Sciatic nerve (tissue), 2 donors: ENCODE results near the gene AKR1C2. TPM values are rescaled to one million over a fixed set of nuclear protein-coding genes. Genes with fewer than 3 reads are reported as not detected.
"Not testable (repeated sequence)": the region's sequence is repeated elsewhere in the genome, so short reads cannot be mapped to it uniquely, and the experiment has no call there.

Experiments
- ATAC-seq: fragments of 200-7000 bp; cut with Tn5 transposase; one replicate; pipeline ENCODE4 v1.9.1; 2020; ENCODE audit warnings: mild to moderate bottlenecking, moderate library complexity
- DNase-seq: peaks from one replicate; pipeline ENCODE4 v3.0.0-alpha.2; 2020; ENCODE audit warnings: low spot score
- intact Hi-C: fragments of 100-400 bp; cut with DNase I; formaldehyde crosslinking; loops from one replicate; pipeline ENCODE4 v1.14.2; 2022
- total RNA-seq: library from RNA; stranded (reverse); fragmentation: NEBNext Ultra II Directional; extraction: Animal tissue kit (Norgen Biotek cat#: 25700); gene quantifications from one replicate; pipeline ENCODE4 v1.2.1, GENCODE V29; 2021
- donor health status: DM: no; HTN: no; CAD: no.
- donor health status: DM: no; HTN: no; CAD: no.

Gene AKR1C2
- total RNA-seq, 1 donor from 2014 or later, result 97.9 TPM

DNA sequence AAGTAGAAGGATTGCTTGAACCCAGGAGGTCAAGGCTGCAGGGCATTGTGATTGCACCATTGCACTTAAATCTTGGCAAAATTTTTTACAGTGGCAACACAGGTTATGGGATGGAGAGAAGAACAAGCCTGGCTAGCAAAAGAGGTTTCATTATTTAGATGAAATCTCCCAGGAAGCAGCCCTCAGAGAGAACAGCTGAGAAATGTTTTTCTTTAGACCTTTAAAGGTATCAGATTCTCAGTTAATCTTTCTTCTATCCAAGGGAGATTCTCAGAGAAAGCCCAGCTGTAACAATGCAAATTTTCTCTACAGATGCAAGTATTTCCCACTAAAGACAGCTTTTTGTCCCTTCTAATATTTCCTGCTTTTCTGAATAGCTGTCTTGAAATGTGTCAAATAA lies 60.2 kb downstream of the AKR1C2 start:
- DNase-seq, ATAC-seq, intact Hi-C loops: not testable (repeated sequence)

DNA sequence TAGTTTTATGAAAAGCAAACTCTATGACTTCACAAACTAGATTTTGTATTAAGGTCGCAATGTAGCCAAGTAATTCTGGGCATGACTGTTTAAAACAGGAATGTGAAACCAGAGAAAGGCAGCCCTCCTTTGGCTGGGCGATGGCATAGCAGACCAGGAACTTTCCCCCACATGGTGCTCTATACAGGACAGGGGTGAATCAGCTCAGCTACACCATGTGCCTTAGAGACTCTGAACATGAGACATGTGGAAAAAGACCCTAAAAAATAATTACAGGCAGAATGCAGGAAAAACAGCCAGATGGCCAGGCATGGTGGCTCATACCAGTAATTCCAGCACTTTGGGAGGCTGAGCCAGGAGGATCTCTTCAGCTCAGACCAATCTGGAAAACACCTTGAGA lies 60.7 kb downstream of the AKR1C2 start:
- peak; percentile 68 for ATAC-seq
- DNase-seq, intact Hi-C loops: not testable (repeated sequence)

DNA sequence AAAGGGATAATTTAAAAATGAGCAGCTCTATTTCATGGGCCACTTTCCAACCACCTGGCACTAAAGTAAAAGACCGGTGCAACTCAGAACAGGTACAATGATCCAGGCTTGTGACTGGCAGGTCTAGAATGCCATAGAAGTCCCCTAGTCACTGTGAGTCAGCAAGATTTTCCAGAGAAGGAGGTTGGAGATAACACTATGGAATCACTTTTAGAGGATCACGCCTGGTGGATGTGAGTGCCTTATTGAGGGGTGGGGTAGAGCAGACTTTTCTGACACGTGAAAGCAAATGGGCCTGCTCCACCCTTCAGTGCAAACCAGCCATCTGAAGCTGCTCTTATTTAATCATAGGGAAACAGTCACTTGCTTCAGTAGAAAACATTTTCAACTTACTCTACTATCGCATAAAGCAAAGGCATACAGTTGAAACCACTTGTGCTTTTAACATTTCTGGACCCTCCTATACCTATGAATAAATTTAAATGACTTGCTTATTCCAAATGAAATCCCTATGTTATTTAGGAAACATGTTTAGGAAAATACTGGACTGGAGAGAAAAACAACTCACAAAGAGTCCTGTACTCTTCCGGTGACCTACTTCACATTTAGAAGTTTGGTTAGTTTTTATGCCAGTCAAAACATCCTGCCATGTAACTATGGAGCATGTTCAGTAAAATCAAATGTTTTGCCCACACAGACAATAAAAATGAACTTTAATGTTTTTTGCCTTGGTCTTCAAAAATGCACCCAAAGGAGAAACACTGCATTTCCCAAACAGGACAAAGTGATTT lies 61.9 kb downstream of the AKR1C2 start:
- ATAC-seq (peak; percentile 49), DNase-seq (no peak)

DNA sequence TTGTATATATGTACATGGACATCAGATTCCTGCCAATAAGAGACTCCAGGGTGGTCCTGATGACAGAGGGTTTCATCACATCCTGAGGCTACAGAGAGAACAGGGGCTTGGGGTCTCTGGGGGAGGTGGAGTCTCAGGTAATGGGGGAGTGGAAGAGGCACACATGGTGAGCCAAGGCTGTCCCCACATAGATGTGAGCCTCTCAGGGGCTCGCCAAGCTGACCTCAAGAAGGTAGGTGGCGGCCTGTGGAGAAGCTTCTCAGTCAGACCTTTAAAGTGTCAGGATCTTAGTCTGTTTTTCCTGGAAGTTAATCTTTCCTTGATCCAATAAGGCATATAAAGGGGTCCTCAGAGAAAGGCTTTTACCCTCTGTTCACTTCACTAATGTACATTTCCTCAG lies 62.7 kb downstream of the AKR1C2 start:
- DNase-seq, intact Hi-C loops, ATAC-seq: not testable (repeated sequence)

More for the DNA sequence above, 61.9 kb downstream of the AKR1C2 start:
- intact Hi-C loops, result no loop called here

DNA sequence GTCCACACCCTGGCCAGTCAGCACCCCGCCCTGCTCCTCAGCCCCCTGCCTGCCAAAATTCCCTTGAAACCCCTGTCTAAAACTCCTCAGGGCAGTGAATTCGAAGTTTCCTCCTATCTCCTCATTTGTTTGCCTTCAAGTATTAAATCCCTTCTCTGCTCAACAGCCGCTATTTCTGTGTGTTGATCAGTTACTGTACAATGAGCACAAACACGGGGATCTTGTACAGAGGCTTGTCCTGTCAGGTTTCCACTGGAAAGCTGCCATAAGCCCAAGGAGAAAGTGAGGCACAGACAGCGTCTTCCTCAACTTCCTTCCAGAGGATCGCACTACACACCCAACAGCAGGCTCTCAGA lies 63.6 kb downstream of the AKR1C2 start:
- intact Hi-C loops, ATAC-seq, DNase-seq: not testable (repeated sequence)

DNA sequence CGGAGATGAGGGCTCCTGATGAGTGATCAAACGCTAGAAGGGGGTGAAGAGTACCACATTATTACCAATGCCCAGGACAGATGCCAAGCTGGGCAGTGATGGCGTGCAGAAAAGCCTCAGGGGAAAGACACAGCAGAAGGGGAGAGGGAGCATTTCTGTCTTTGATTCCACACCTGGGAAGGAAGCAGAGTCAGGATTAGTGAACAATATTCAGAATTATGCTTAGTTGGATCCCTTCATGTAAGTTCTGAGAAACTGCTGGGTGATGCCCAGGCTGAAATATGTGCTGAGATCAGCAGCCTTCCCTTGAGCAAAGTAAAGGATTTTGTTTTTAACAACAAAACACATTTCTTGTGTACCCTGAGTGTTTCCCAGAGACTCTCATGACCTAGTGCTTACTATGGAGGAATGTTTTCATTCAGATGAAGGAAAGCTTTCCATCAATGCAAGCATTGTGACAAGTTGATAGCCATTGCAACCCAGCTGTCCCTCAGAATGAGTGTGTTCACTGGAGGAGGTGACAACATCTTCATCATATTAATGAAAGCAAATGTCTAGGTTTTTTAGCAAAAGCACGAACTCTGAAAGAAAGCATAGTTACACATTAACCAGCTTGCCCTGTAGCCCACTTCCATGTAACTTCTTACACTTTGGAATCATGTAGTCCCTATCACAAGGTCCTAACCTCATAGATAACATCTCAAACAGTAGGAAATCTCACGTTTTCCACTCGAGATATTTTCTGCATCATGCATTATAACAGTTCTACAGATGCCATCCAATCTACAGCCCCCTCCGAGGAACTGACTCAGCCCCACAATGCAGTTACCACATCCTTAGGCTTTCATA lies 64.2 kb downstream of the AKR1C2 start:
- intact Hi-C loops, result no loop called here
- ATAC-seq (no peak), DNase-seq (no peak)

Other genes with a start within 250 kb of the AKR1C2 start
- 25.1 TPM for gene AKR1E2, start 177.7 kb downstream of the AKR1C2 start, total RNA-seq
- 84.2 TPM for gene AKR1C1, start 40.4 kb downstream of the AKR1C2 start, total RNA-seq
- 48.1 TPM for gene AKR1C3, start 90.6 kb upstream of the AKR1C2 start, total RNA-seq
- 0.94 TPM for gene AKR1C8, start 181.3 kb upstream of the AKR1C2 start, total RNA-seq
- gene AKR1C4, start 193.0 kb upstream of the AKR1C2 start, total RNA-seq, result not detected